ENCODE results near the gene MT1H.

The MT1H gene

GRCh38 chr16:56636616-56637413 is 32.8 kb upstream of the MT1H start:
- no peak for DNase-seq

GRCh38 chr16:56637814-56638750 is 31.5 kb upstream of the MT1H start, which contains the start of gene MT1A:
Gene MT1A, plus strand, starts transcription at chr16:56638666. Its CDS starts 73 bp downstream, at chr16:56638739.
- peak in 2 of 3 experiments; percentile 29 to 42 for DNase-seq

- no peak for DNase-seq
Measured at GRCh38 chr16:56639045-56639444, 30.6 kb upstream of the MT1H start.

GRCh38 chr16:56640076-56640475 is 29.5 kb upstream of the MT1H start:
- no peak for DNase-seq

- no peak for DNase-seq
Measured at GRCh38 chr16:56641166-56641565, 28.4 kb upstream of the MT1H start.

GRCh38 chr16:56643080-56643778 is 26.4 kb upstream of the MT1H start:
- no peak for DNase-seq

- DNase-seq: no peak
Measured at GRCh38 chr16:56643833-56644232, 25.8 kb upstream of the MT1H start.

GRCh38 chr16:56645311-56645710 is 24.3 kb upstream of the MT1H start:
- DNase-seq: no peak

- no peak for DNase-seq
Measured at GRCh38 chr16:56645838-56646237, 23.8 kb upstream of the MT1H start.

- no peak for DNase-seq
Measured at GRCh38 chr16:56647641-56648431, 21.8 kb upstream of the MT1H start.

- no peak for DNase-seq
Measured at GRCh38 chr16:56649271-56649670, 20.3 kb upstream of the MT1H start.

GRCh38 chr16:56649820-56650219 is 19.8 kb upstream of the MT1H start:
- peak in 1 of 3 experiments; percentile 30 for DNase-seq

GRCh38 chr16:56651586-56651985 is 18.0 kb upstream of the MT1H start, which contains the start of gene MT1B:
Gene MT1B, plus strand, starts transcription at chr16:56651886. Its CDS starts 68 bp downstream, at chr16:56651954.
- DNase-seq: no peak

- DNase-seq: no peak
Measured at GRCh38 chr16:56652600-56652999, 17.0 kb upstream of the MT1H start.

- no peak for DNase-seq
Measured at GRCh38 chr16:56653218-56653617, 16.4 kb upstream of the MT1H start.

GRCh38 chr16:56657555-56658326 is 11.9 kb upstream of the MT1H start, which contains the start of gene MT1F:
Gene MT1F, plus strand, starts transcription at chr16:56657959. Its CDS starts 100 bp downstream, at chr16:56658059.
- peak in 2 of 3 experiments; percentile 21 to 57 for DNase-seq

GRCh38 chr16:56658327-56658875 is 11.2 kb upstream of the MT1H start:
- DNase-seq: peak in 2 of 3 experiments; percentile 19 to 25

GRCh38 chr16:56662357-56663354 is 7.0 kb upstream of the MT1H start:
- peak in 1 of 3 experiments; percentile 4 for DNase-seq

- no peak for DNase-seq
Measured at GRCh38 chr16:56664506-56664905, 5.1 kb upstream of the MT1H start.
